Endothelial cell of umbilical vein (primary cell): ENCODE data around the gene TMPRSS7. TPM values are rescaled to one million over a fixed set of nuclear protein-coding genes. Genes with fewer than 3 reads are reported as not detected.

Experiments
- BruUV-seq: library from RNA; stranded (reverse); fragments of 400-500 nt; replicated peaks from 2 replicates; lab custom pipeline; 2021; lab: Mats Ljungman, UMichigan
- CTCF ChIA-PET: fragments of 300-600, 350-600 bp; sonication (Branson Sonifier 250); formaldehyde crosslinking; loops from one replicate; lab custom pipeline; 2021; ENCODE audit warnings: antibody characterized with exemption, inconsistent platforms; lab: Charles Lee
- POLR2A ChIA-PET: fragments of 300-600, 350-600 bp; sonication (Branson Sonifier 250); formaldehyde crosslinking; loops from one replicate; lab custom pipeline; 2021; ENCODE audit warnings: antibody characterized with exemption, inconsistent platforms; lab: Charles Lee
- DNase-seq: peaks from one replicate; pipeline ENCODE4 v3.0.0-alpha.2; 2011; ENCODE audit warnings: low read depth, low spot score
- FAIRE-seq: peaks from 2 replicates; lab custom pipeline; 2011; peaks lifted over from hg19 to GRCh38; lab: Jason Lieb, UNC
- H2AFZ ChIP-seq: 2 replicates; pipeline ENCODE4 v1.6.0; 2012; ENCODE audit warnings: low read depth, low read length, control low read depth, inconsistent platforms
- H3K27ac ChIP-seq: 2 replicates; pipeline ENCODE4 v1.5.1; 2011; ENCODE audit warnings: low read depth, mild to moderate bottlenecking, control low read depth, low read length, moderate library complexity; ENCODE audit not compliant: insufficient read depth
- H3K27me3 ChIP-seq, 2 experiments: 2 replicates each; pipeline versions ENCODE4 v1.6.0 to v1.6.1; 2011; ENCODE audit warnings: low read length in 2 of 2, mixed read lengths in 1 of 2; ENCODE audit not compliant: control insufficient read depth in 2 of 2, insufficient read depth in 2 of 2
- H3K36me3 ChIP-seq, 2 experiments: 2 replicates in 1 of 2; 3 replicates in 1 of 2; pipeline ENCODE4 v1.5.1; 2011; ENCODE audit warnings: low read length in 2 of 2, mild to moderate bottlenecking in 1 of 2, moderate library complexity in 1 of 2; ENCODE audit not compliant: control insufficient read depth in 2 of 2, insufficient read depth in 2 of 2; ENCODE audit errors: extremely low read depth in 1 of 2
- H3K4me1 ChIP-seq: 3 replicates; pipeline ENCODE4 v1.5.1; 2011; ENCODE audit warnings: mild to moderate bottlenecking, low read length; ENCODE audit not compliant: control insufficient read depth, insufficient read depth; ENCODE audit errors: extremely low read depth
- H3K4me2 ChIP-seq: 2 replicates; pipeline ENCODE4 v1.6.1; 2011; ENCODE audit warnings: low read length, control low read depth, mixed read lengths; ENCODE audit not compliant: insufficient read depth
- H3K4me3 ChIP-seq, 3 experiments: fragments of 200-600 bp in 1 of 3; sonication (generic), shearing (Covaris generic) in 1 of 3; replicated peaks in 1 of 3; 2 replicates each; pipeline ENCODE4 v1.5.1; 2011 to 2016; ENCODE audit warnings: control low read depth in 3 of 3, low read length in 3 of 3, mild to moderate bottlenecking in 2 of 3, inconsistent platforms in 1 of 3, low read depth in 1 of 3, moderate library complexity in 1 of 3; ENCODE audit not compliant: insufficient read depth in 1 of 3
- H3K79me2 ChIP-seq: 2 replicates; pipeline ENCODE4 v1.6.0; 2012; ENCODE audit warnings: low read length, inconsistent platforms; ENCODE audit not compliant: control insufficient read depth, insufficient read depth
- H3K9ac ChIP-seq: replicated peaks from 2 replicates; pipeline ENCODE3; 2011; ENCODE audit warnings: low read length, control low read depth; ENCODE audit not compliant: insufficient read depth; ENCODE audit errors: extremely low read depth
- H3K9me1 ChIP-seq: replicated peaks from 3 replicates; pipeline ENCODE4 v1.6.0; 2011; ENCODE audit warnings: mild to moderate bottlenecking, low read length; ENCODE audit not compliant: control insufficient read depth, insufficient read depth; ENCODE audit errors: extremely low read depth
- H3K9me3 ChIP-seq: replicated peaks from 2 replicates; pipeline ENCODE4 v1.5.1; 2012; ENCODE audit warnings: low read length, inconsistent platforms; ENCODE audit not compliant: control insufficient read depth, insufficient read depth
- H4K20me1 ChIP-seq: replicated peaks from 2 replicates; pipeline ENCODE3; 2011; ENCODE audit warnings: mild to moderate bottlenecking, low read length; ENCODE audit not compliant: control insufficient read depth, insufficient read depth; ENCODE audit errors: extremely low read depth
- EZH2 ChIP-seq: IDR thresholded peaks from 2 replicates; pipeline ENCODE4 v1.6.1; 2012; ENCODE audit warnings: borderline replicate concordance, low read depth, mild to moderate bottlenecking, moderate library complexity, low read length, inconsistent platforms; ENCODE audit not compliant: severe bottlenecking
- FOS ChIP-seq: IDR thresholded peaks from 2 replicates; pipeline ENCODE4 v1.6.1; 2011; ENCODE audit warnings: mild to moderate bottlenecking, low read length, moderate library complexity, borderline replicate concordance; ENCODE audit not compliant: insufficient read depth
- GATA2 ChIP-seq: IDR thresholded peaks from 2 replicates; pipeline ENCODE4 v1.7.0; 2011; ENCODE audit warnings: low read depth, mild to moderate bottlenecking, moderate library complexity, mixed read lengths, low read length; ENCODE audit not compliant: insufficient read length, insufficient read depth
- JUN ChIP-seq: IDR thresholded peaks from 2 replicates; pipeline ENCODE4 v1.6.1; 2011; ENCODE audit warnings: borderline replicate concordance, low read depth; ENCODE audit not compliant: insufficient read length, insufficient read depth
- MYC ChIP-seq: IDR thresholded peaks from one replicate; pipeline ENCODE4 v1.6.1; 2011; ENCODE audit warnings: mild to moderate bottlenecking, low read depth, low read length
- POLR2A ChIP-seq: IDR thresholded peaks from 2 replicates; pipeline ENCODE4 v1.6.1; 2012; ENCODE audit warnings: low read depth, mild to moderate bottlenecking, control low read depth, low read length
- POLR2AphosphoS5 ChIP-seq: IDR thresholded peaks from 2 replicates; pipeline ENCODE4 v1.6.1; 2012; ENCODE audit warnings: low read depth, mild to moderate bottlenecking, control low read depth, low read length, moderate library complexity; ENCODE audit not compliant: insufficient read depth
- dilution Hi-C: fragments of 300-500 bp; cut with MboI; formaldehyde crosslinking; loops from one replicate; pipeline ENCODE4 v1.15.0; 2019; ENCODE audit warnings: low sequenced_read_pairs; ENCODE audit not compliant: extremely low pct_ligation_motif_present
- intact Hi-C: fragments of 100-400 bp; cut with micrococcal nuclease; formaldehyde crosslinking; loops from one replicate; pipeline ENCODE4 v1.10.0; 2022
- polyA plus RNA-seq, 4 experiments: library from polyadenylated mRNA; depleted of rRNA in 3 of 4; stranded (reverse) in 3 of 4; unstranded in 1 of 4; fragments of >200 nt; gene quantifications; 2 replicates each; pipeline versions ENCODE4 v1.2.1 to v1.2.3, GENCODE V29; 2011 to 2012; ENCODE audit warnings: missing spikeins in 1 of 4
- total RNA-seq: library from RNA; stranded (reverse); gene quantifications from 2 replicates; pipeline ENCODE4 v1.2.3, GENCODE V29; 2021
- TF ChIP-seq, protein P1 (sequence below): IDR thresholded peaks from 2 replicates; pipeline ENCODE4 v1.6.1; 2011; ENCODE audit not compliant: insufficient read depth, insufficient read length
- TF ChIP-seq, protein P2 (sequence below), 2 donors: IDR thresholded peaks; 1 replicate in 1 of 2; 2 replicates in 1 of 2; pipeline ENCODE4 v1.5.1; 2011; ENCODE audit warnings: low read length in 2 of 2, mild to moderate bottlenecking in 2 of 2, moderate library complexity in 2 of 2, control low read depth in 1 of 2, inconsistent platforms in 1 of 2, low read depth in 1 of 2; ENCODE audit not compliant: insufficient read depth in 1 of 2; ENCODE audit errors: extremely low read depth in 1 of 2

The TMPRSS7 gene
- total and polyA plus RNA-seq, 2 donors (not counting 3 experiments of a cell fraction or from before 2014, with no cell fraction given) = not detected

DNA sequence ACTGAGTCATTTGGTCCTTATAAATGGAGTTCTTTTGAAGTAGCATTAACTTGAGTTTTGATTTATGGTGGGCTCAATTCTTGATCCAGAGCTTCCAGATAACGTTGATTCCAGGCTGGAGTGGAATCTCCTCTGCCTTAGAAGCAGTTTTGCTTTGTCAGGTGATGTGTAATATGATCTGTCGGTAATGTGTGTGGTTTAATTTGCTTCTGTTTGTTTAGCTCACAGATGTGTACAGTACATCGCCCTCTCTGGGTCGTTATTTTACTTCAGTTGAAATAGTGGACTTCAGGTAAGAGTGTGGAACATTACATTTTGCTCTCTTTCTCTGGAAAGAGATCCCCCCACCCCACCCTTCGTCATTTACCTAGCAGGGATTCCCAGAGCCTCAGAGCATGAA is 74.8 kb downstream of the TMPRSS7 start:
- BruUV-seq = no TSS peak
- Histone ChIP-seq H3K27me3 (no peaks in the 10 kb centered on the region), H3K4me2 (no peak overlapping the region), H3K9me1 (no peaks in the 10 kb centered on the region), H3K27ac (no peak overlapping the region), H3K9me3 (no peaks in the 10 kb centered on the region), H3K36me3 (no peaks in the 10 kb centered on the region), H3K9ac (no peak overlapping the region), H3K79me2 (no peaks in the 10 kb centered on the region), H2AFZ (no peak overlapping the region), H4K20me1 (no peaks in the 10 kb centered on the region), H3K4me3 (no peak overlapping the region), H3K4me1 (no peaks in the 10 kb centered on the region)
- intact Hi-C loops = no loop called here
- no peak for TF ChIP-seq GATA2
- TF ChIP-seq FOS = no peak
- TF ChIP-seq, protein P1, sequence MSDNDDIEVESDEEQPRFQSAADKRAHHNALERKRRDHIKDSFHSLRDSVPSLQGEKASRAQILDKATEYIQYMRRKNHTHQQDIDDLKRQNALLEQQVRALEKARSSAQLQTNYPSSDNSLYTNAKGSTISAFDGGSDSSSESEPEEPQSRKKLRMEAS = no peak
- no peak for TF ChIP-seq POLR2AphosphoS5
- no peak for TF ChIP-seq EZH2
- TF ChIP-seq, protein P2, sequence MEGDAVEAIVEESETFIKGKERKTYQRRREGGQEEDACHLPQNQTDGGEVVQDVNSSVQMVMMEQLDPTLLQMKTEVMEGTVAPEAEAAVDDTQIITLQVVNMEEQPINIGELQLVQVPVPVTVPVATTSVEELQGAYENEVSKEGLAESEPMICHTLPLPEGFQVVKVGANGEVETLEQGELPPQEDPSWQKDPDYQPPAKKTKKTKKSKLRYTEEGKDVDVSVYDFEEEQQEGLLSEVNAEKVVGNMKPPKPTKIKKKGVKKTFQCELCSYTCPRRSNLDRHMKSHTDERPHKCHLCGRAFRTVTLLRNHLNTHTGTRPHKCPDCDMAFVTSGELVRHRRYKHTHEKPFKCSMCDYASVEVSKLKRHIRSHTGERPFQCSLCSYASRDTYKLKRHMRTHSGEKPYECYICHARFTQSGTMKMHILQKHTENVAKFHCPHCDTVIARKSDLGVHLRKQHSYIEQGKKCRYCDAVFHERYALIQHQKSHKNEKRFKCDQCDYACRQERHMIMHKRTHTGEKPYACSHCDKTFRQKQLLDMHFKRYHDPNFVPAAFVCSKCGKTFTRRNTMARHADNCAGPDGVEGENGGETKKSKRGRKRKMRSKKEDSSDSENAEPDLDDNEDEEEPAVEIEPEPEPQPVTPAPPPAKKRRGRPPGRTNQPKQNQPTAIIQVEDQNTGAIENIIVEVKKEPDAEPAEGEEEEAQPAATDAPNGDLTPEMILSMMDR (IDR thresholded peaks at IDR 0.05; ENCODE audit: extremely low read depth in 1 of 2, insufficient read depth in 1 of 2, low read depth in 1 of 2, low read length in 2 of 2) = no peak
- TF ChIP-seq POLR2A = no peak
- TF ChIP-seq MYC = no peak
- no peak for TF ChIP-seq JUN
- ChIA-PET POLR2A (no interaction called here), CTCF (interaction anchor here (0.9 to 1.4 kb wide), 2 partner anchors 16 to 66 kb away, joined by 3 read pairs; no protein-coding TSS in a partner anchor)
- DNase-seq (no peak), FAIRE-seq (no peak)
- dilution Hi-C loops = no loop called here
